Endothelial cell of umbilical vein (primary cell): ENCODE measurements around the gene CHMP6.
A peak's percentile ranks its signal among the peaks of the same experiment; 100 is the strongest.

Source experiments
- EZH2 ChIP-seq: IDR thresholded peaks from 2 replicates; pipeline ENCODE4 v1.6.1; 2012; ENCODE audit warnings: borderline replicate concordance, low read depth, mild to moderate bottlenecking, moderate library complexity, low read length, inconsistent platforms; ENCODE audit not compliant: severe bottlenecking
- JUN ChIP-seq: IDR thresholded peaks from 2 replicates; pipeline ENCODE4 v1.6.1; 2011; ENCODE audit warnings: borderline replicate concordance, low read depth; ENCODE audit not compliant: insufficient read length, insufficient read depth
- POLR2A ChIP-seq: IDR thresholded peaks from 2 replicates; pipeline ENCODE4 v1.6.1; 2012; ENCODE audit warnings: low read depth, mild to moderate bottlenecking, control low read depth, low read length
- POLR2AphosphoS5 ChIP-seq: IDR thresholded peaks from 2 replicates; pipeline ENCODE4 v1.6.1; 2012; ENCODE audit warnings: low read depth, mild to moderate bottlenecking, control low read depth, low read length, moderate library complexity; ENCODE audit not compliant: insufficient read depth
- TF ChIP-seq, protein P1 (sequence below), 2 donors: IDR thresholded peaks; 1 replicate in 1 of 2; 2 replicates in 1 of 2; pipeline ENCODE4 v1.5.1; 2011; ENCODE audit warnings: low read length in 2 of 2, mild to moderate bottlenecking in 2 of 2, moderate library complexity in 2 of 2, control low read depth in 1 of 2, inconsistent platforms in 1 of 2, low read depth in 1 of 2; ENCODE audit not compliant: insufficient read depth in 1 of 2; ENCODE audit errors: extremely low read depth in 1 of 2

DNA sequence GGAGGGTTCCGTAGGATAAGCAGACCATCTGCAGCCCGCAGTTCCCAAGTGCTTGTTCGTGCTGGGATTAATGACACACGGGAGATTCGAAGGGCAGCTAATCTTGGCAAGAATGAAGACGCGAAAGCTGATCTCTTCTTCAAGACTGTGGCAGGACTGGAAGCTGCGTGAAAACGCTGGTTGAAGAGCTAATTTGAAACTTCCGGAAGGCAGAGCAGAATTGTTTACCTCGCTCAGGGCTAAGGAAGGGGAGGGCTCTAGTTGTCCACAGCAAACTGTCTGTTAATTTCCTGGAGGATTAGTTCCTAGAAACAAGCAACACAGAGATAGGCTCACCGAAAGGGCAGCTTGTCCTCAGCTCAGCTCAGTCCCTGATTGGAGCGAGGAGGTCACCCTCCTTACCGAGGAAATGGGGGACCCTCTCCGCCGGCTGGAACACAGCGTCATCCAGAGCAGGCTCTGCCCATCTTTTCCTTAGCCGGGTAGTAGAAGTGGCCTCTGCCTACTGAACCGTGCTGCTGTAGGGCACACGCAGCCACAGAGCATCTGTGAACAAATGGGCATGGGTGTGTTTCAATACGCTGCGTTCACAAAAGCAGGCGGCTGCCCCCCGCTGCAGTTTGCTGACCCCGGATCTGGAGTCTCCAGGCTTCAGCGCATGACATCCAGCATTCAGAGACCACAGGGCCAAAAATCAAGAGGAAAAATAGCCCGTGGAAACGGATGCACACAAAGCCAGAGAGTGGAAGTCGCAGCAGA lies 26.6 kb downstream of the CHMP6 start:
- TF ChIP-seq POLR2A (peak; percentile 50), POLR2AphosphoS5 (peak; percentile 25), EZH2 (no peak), JUN (no peak)
- TF ChIP-seq, protein P1, sequence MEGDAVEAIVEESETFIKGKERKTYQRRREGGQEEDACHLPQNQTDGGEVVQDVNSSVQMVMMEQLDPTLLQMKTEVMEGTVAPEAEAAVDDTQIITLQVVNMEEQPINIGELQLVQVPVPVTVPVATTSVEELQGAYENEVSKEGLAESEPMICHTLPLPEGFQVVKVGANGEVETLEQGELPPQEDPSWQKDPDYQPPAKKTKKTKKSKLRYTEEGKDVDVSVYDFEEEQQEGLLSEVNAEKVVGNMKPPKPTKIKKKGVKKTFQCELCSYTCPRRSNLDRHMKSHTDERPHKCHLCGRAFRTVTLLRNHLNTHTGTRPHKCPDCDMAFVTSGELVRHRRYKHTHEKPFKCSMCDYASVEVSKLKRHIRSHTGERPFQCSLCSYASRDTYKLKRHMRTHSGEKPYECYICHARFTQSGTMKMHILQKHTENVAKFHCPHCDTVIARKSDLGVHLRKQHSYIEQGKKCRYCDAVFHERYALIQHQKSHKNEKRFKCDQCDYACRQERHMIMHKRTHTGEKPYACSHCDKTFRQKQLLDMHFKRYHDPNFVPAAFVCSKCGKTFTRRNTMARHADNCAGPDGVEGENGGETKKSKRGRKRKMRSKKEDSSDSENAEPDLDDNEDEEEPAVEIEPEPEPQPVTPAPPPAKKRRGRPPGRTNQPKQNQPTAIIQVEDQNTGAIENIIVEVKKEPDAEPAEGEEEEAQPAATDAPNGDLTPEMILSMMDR (IDR thresholded peaks at IDR 0.05; ENCODE audit: extremely low read depth in 1 of 2, insufficient read depth in 1 of 2, low read depth in 1 of 2, low read length in 2 of 2): no peak
